GM20431 (cell line): ENCODE data around the gene IQSEC3.

Source experiments
- in situ Hi-C: fragments of 300-500 bp; cut with MseI, MboI; formaldehyde crosslinking; loops from one replicate; pipeline ENCODE4 v1.15.0; 2020; ENCODE audit warnings: low sequenced_read_pairs; ENCODE audit not compliant: unreplicated experiment

The IQSEC3 gene

GRCh38 chr12:155646-156045 lies 89.1 kb downstream of the IQSEC3 start:
- in situ Hi-C loops: no loop called here

DNA sequence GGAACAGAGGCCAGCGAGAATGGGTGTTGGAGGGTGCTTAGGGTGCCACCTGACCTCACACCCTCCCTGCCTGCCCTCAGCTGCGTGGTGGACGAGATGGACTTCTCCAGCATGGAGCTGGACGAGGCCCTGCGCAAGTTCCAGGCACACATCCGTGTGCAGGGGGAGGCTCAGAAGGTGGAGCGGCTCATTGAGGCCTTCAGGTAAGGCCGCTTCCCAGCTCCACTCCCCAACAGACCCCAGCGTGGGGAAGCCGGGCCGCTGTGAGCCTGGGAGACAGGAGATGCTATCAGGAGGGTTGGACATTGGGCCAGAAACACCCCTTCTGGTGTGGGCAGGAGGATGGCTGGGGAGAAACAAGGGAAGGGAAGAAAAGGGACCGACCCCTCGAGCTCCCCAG lies 90.4 kb downstream of the IQSEC3 start:
- in situ Hi-C loops: no loop called here

DNA sequence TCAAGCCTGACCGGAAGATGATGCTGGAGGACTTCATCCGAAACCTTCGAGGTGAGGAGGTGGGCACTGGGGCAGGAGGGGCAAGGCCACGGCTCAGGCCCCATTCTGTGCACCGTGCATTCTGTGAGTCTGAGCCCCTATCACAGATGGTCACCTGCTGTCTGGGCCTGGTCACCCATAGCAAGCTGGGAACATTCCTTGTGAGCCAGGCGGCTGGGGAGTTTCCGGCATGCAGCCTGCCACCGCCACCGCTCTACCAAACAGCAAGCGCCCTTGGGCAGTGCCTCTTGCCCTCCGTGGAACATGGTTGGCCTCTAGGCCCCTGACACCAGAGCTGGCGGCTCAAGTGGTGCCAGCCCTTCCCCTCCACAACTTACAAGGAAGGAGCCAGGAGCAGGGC lies 91.1 kb downstream of the IQSEC3 start:
- in situ Hi-C loops: no loop called here

- in situ Hi-C loops: no loop called here
Observed at GRCh38 chr12:159156-159782, 92.7 kb downstream of the IQSEC3 start.

DNA sequence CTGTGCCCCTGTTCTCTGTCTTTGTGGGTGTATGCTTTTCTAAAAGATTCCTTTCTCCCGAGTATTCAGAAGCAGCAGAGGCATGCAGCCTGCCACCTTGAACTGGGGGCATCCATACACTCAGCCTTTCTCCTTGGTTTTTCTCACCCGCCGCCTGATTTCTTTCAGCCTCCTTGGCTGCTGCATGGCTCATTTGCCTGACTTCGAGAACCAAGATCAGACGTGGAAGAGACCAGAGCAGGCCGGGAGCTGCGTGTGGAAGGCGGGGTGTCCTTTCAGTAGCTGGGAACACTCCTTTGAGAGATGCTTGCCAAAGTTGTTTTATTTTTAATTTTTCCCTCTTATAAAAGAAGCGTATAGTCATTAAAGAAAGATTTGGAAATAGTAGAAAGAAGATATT lies 94.3 kb downstream of the IQSEC3 start:
- in situ Hi-C loops: no loop called here

DNA sequence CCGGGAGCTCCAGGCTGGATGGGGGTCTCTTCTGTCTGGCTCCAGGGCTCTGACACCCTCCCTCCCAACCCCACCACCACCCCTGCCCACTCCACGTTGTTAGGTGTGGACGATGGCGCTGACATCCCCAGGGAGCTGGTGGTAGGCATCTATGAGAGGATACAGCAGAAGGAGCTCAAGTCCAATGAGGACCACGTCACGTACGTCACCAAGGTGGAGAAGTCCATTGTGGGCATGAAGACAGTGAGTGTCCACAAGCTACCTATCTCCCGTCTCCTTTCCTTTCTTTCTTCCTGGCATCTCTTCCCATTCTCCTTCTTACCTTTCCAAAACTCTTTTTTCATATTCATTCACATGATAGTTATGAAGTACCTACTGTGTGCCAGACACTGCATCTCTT lies 95.3 kb downstream of the IQSEC3 start:
- in situ Hi-C loops: no loop called here

- in situ Hi-C loops: no loop called here
Observed at GRCh38 chr12:162467-163307, 96.1 kb downstream of the IQSEC3 start.

DNA sequence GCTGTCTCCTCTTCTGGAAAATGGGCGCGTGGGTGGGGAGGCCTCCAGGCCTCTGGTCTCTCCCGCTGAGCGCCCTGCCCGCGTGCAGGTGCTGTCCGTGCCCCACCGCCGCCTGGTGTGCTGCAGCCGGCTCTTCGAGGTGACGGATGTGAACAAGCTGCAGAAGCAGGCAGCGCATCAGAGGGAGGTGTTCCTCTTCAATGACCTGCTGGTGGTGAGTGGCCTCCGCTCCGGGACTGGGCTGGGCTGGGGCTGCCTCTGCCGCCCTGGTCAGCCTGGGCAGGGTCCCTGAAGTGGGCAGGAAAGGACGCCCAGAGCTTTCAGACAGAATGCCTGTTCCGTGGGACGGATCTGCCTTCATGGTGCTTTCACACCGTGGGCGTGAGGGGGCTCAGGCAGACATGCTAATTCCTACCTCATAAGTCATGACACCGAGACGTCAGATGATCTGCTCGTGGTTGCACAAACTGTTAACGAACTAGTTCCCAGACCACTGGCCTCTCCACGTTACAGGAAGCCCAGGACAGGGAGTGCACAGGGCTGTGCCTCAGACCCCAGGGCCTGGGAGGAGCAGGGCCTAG lies 96.9 kb downstream of the IQSEC3 start:
- in situ Hi-C loops: no loop called here

DNA sequence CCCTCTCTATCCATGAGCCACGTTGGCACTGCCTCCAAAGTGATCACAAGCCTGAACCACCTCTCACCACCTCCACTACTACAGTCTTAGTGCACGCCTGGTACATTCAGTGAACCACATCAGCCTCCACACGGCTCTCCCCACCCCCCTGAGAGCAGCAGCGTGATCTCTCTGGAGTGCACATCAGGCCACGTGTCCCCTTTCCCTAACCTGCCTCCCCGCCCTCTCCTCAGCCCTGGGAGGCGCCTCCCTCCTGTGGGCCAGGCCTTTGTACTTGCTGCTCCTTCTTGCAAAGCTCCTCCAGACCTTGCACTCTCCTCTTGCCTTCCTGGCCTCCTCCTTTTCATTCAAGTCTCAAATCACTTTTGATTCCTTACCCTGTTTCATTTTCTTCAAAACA lies 97.6 kb downstream of the IQSEC3 start:
- in situ Hi-C loops: no loop called here

DNA sequence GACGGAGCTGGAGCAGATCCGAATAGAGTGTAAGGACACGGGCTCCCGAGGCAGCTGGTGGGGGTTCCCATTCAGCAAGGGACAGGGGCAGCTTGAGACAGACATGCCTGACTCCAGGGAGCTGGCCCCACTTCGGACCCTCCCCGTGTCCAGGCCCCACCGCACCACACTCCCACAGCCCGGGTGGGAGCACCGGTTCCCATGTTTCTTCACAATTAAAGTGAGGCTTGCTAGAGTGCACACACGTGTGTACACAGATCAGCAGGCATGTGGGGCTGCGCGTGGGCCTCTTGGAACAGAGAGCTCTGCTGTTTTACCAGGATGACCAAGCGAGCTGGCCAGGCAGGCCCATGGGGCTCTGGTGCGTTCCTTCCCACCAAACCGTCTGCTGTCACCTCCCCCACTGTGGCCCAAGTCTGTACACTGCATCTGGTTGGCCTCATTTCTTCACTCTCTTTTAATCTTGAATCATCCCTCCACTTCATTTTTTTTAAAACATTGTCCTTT lies 99.3 kb downstream of the IQSEC3 start:
- in situ Hi-C loops: no loop called here

DNA sequence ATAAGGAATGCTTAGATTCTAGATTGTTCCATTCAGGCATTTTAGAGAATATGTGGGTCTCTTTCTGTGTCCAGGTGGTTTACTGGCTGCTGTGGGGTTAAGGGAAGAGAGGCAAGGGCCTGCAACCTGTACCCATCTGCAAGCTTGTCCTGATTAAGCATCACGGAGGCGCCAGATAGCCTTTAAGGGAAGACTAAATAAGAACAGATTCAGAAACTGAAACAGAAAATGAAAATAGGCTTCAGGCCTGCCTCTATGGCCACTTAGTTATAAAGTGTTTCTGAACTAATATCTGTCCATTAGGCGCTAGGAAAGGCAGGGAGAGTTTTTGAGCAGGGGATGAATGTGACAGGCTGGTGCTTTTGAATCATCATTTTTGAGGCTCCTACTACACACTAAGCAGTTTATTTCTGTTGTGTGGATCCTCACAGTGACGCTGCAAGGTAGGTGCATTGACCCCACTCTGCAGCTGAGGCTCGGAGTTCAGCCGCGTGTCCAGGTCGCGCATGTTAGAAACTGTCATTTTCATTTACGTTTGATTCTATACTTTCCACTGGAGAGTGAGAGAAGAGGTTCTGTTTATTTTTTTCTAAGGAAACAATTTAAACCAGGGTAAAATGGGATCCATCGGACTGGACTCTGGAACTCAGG lies 100.0 kb downstream of the IQSEC3 start:
- in situ Hi-C loops: no loop called here

DNA sequence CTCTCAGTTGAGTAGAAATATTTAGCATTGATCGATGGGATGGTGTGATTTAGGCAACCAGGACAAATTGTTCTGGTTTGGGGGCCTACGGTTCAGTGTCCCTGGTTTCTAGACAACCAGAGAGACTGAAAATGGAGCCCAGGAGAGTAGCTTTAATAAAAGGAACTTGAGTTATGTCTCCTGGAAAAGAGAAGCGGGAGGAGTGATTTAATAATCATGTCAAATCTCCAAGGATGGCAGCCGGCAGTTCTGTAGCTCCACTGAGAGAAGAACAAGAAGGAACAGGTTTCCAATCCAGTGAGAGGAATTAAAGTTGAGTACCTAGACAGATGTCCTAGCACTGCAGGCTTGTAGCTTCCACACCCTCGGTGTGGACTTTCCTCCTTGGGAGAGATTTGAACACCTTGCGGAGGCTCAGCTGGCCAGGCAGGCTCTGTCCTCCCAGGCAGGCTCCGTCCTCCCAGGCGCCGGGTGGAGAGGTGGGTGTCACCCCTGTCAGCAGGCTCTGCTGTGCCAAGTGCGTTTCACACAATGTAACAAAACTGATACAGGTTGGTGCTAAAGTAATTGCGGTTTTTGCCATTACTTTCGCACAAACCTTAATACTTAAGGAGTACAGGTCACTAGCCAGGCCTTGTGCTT lies 101.5 kb downstream of the IQSEC3 start:
- in situ Hi-C loops: no loop called here

DNA sequence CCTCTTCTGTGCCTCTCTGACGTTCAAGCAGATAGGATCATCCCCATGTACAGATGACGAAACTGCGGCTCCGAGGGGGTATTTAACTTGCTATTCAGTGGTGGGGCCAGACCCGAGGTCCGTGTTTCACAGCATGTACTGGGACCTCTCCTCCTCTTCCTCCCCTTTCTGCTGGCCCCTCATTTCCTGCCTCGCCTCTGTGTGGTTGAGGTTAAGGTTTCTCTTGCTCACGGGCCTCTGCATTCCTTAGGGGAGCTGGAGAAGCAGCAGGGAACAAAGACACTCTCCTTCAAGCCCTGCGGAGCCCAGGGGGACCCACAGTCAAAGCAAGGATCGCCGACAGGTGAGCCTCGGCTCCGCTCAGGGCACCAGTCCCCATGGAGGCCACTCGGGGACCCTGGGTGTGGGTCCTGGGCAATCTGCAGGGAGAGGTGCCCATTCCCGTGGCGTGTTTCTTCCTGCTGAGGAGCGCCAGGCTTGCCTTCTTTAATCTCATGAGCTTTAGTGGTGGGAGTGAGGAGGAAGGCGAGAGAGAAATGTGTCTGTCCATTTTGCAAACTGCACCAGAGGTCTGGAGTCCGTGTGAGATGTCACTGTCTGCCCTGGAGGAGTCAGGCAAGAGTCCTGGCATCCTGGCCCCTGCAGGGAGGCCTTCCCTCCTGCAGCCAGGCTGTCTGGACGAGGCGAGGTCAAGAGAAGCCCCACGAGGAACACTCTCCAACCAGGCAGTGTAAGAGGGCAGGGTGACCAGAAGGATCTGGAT lies 102.4 kb downstream of the IQSEC3 start:
- in situ Hi-C loops: no loop called here

GRCh38 chr12:169528-170370 lies 103.2 kb downstream of the IQSEC3 start:
- in situ Hi-C loops: no loop called here

DNA sequence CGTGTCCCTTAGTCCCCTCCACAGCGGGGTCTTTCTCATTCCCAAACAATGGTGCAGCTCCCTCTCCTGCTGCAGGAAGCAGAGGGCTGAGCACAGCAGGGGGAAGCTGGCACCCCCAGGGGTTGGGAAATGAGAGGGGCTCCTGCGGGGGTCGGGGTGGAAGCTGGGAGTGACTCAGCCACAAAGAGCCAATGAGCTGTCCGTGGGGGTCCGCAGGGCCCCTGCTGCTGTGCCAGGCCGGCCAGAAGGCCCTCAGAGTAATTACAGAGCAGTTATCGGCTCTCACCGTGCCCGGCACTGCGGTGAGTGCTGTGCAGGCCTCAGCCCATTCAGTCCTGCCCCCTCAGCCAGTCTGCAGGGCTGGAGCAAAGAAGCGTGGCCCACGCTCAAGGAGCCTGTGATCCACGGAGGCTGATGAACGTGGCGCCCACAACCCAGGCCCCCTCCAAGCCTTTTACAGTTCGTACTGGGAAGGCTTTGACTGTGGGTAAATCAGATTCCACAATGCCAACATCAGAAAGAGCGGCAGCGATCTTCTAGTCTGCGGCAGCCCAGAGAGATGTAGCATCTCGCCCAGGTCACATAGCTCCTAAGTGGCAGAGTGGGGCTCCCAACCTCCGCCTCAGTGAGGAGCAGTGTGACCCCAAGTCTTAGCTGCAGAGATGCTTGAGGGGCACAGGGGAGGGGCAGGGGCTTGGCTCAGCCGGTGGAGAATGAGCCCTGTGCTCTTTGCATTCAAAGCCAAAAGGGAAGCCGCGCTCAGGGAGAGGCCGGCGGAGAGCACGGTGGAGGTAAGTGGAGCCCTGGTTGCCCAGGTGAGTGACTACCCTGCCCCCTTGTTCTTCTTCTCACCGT lies 104.0 kb downstream of the IQSEC3 start:
- in situ Hi-C loops: no loop called here

GRCh38 chr12:171276-171675 lies 104.7 kb downstream of the IQSEC3 start:
- in situ Hi-C loops: no loop called here

- in situ Hi-C loops: no loop called here
Observed at GRCh38 chr12:171743-172676, 105.4 kb downstream of the IQSEC3 start.
